GM21737 (cell line): ENCODE results near the gene WDR11.

Experiments used
- ATAC-seq: cut with Tn5 transposase; IDR thresholded peaks from one replicate; pipeline ENCODE4 v1.9.1; 2021; ENCODE audit warnings: mild to moderate bottlenecking, moderate library complexity; ENCODE audit not compliant: unreplicated experiment

Gene WDR11

GRCh38 chr10:120850911-120851865 lies at the start of gene WDR11:
Gene WDR11 (plus strand): TSS chr10:120851362. CDS start chr10:120851421, 59 bp downstream.
- ATAC-seq = peak; percentile 96

GRCh38 chr10:120802935-120803334 lies 48.2 kb upstream of the WDR11 start:
- ATAC-seq = no peak

GRCh38 chr10:120803972-120804371 lies 47.2 kb upstream of the WDR11 start:
- no peak for ATAC-seq

- no peak for ATAC-seq
These were observed 45.9 kb upstream of the WDR11 start for GRCh38 chr10:120805014-120805812.

- ATAC-seq = no peak
These were observed 45.1 kb upstream of the WDR11 start for GRCh38 chr10:120806081-120806480.

GRCh38 chr10:120810298-120810697 lies 40.9 kb upstream of the WDR11 start:
- ATAC-seq = no peak

GRCh38 chr10:120813085-120813484 lies 38.1 kb upstream of the WDR11 start:
- ATAC-seq = no peak

- ATAC-seq = no peak
These were observed 32.9 kb upstream of the WDR11 start for GRCh38 chr10:120818301-120818700.

GRCh38 chr10:120819366-120819765 lies 31.8 kb upstream of the WDR11 start:
- no peak for ATAC-seq

- ATAC-seq = no peak
These were observed 27.9 kb upstream of the WDR11 start for GRCh38 chr10:120823266-120823665.

- no peak for ATAC-seq
These were observed 26.3 kb upstream of the WDR11 start for GRCh38 chr10:120824881-120825309.

GRCh38 chr10:120825878-120826769 lies 25.0 kb upstream of the WDR11 start:
- no peak for ATAC-seq

- peak; percentile 69 for ATAC-seq
These were observed 23.8 kb upstream of the WDR11 start for GRCh38 chr10:120827251-120827875.

- no peak for ATAC-seq
These were observed 22.3 kb upstream of the WDR11 start for GRCh38 chr10:120828763-120829319.

GRCh38 chr10:120832106-120832505 lies 19.1 kb upstream of the WDR11 start:
- ATAC-seq = no peak

- no peak for ATAC-seq
These were observed 17.8 kb upstream of the WDR11 start for GRCh38 chr10:120833222-120833928.

GRCh38 chr10:120835603-120836002 lies 15.6 kb upstream of the WDR11 start:
- ATAC-seq = no peak

- no peak for ATAC-seq
These were observed 12.2 kb upstream of the WDR11 start for GRCh38 chr10:120838941-120839340.

- ATAC-seq = no peak
These were observed 9.5 kb upstream of the WDR11 start for GRCh38 chr10:120841522-120842189.
